ENCODE measurements around the gene WDFY4.

Gene WDFY4

DNA sequence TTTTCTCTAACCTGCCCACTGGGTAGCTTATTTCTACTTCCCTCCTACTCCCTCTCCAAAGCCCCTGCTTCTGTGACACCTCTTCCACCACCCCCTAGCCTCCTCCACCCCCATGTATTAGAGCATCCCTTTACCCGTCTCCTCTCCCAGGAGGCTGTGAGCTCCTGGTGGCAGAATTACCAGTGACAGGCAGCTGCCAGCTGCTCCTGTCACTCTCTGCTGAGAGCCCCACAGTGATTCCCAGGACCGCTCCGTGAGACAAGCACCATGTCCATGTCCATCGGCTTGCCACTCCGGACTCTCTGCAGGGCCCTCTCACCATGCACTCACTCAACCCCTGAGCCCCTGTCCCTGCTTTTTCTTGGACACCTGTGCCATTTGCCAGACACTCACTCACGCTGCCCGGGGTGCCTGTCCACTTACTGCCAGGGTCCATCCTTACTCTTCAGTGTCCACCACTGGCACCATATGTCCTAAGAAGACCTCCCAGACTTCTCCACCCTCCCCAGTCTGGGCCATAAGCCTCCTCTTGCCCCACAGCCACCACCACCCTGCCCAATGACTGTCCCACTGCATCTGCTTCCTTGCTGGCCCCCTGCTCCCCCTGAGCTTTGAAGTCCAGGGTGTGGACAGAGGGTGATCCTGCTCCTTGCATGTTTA, 9.8 kb downstream of the WDFY4 start:
- peaks cover 34% of the 10 kb centered on the region for H3K27me3 ChIP-seq (ENCODE audit: insufficient read depth, low read depth, severe bottlenecking)
- DNase-seq, result no peak
- H3K9me3 ChIP-seq (ENCODE audit: severe bottlenecking), result no peaks in the 10 kb centered on the region
- no peak overlapping the region for H3K4me3 ChIP-seq (ENCODE audit: low read depth, low read length)
- no peak overlapping the region for H3K27ac ChIP-seq
- H3K36me3 ChIP-seq, result no peaks in the 10 kb centered on the region
- TF ChIP-seq, protein P1, sequence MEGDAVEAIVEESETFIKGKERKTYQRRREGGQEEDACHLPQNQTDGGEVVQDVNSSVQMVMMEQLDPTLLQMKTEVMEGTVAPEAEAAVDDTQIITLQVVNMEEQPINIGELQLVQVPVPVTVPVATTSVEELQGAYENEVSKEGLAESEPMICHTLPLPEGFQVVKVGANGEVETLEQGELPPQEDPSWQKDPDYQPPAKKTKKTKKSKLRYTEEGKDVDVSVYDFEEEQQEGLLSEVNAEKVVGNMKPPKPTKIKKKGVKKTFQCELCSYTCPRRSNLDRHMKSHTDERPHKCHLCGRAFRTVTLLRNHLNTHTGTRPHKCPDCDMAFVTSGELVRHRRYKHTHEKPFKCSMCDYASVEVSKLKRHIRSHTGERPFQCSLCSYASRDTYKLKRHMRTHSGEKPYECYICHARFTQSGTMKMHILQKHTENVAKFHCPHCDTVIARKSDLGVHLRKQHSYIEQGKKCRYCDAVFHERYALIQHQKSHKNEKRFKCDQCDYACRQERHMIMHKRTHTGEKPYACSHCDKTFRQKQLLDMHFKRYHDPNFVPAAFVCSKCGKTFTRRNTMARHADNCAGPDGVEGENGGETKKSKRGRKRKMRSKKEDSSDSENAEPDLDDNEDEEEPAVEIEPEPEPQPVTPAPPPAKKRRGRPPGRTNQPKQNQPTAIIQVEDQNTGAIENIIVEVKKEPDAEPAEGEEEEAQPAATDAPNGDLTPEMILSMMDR (IDR thresholded peaks at IDR 0.05; ENCODE audit: low read depth, low read length), result no peak

DNA sequence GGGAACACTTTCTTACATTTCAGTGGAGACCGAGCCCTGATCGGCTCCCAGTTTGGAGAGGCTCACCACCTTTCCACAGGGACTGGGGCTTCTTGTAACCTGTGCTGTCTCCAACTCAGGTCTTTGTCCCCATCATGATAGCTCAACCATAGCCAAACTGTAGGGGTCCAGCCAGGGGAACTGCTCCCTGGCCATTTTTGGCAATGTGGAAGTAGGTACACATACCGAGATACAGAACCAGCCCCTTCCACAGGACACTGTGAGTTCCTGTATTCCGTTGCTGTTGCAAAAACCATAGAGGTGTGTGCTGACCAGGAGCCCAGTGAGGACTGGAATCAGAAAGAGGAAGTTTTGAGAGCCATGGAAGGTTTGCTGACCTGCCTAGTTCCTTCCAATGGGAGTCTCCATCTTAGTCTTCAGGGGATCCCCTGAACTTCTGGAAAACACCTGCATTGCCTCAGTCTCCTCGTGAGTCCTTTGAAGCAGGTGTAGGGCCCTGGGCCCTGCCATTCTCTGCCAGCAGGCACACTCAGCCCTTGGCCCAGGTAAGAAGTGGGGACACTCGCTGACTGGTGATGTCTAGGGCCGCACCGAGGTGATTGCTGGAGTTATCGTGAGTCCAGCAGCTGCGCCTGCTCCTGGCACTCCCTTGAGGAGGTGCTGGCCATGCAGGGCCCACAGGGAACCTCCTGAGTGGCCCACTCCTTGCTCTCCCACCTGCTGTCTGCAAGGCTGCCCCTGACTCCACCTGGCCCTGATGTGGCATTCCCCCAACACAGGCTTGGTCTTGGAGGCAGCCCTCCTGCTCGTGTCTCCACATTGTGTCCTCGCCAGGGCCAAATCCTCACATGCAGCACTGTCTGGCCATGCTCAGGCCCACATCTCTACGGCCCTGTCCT, 11.2 kb downstream of the WDFY4 start:
- TF ChIP-seq, protein P1 (IDR thresholded peaks at IDR 0.05; ENCODE audit: low read depth, low read length), result no peak
- Histone ChIP-seq H3K36me3 (no peaks in the 10 kb centered on the region), H3K9me3 (ENCODE audit: severe bottlenecking) (no peaks in the 10 kb centered on the region), H3K4me3 (ENCODE audit: low read depth, low read length) (no peak overlapping the region), H3K27ac (no peak overlapping the region), H3K27me3 (ENCODE audit: insufficient read depth, low read depth, severe bottlenecking) (peaks cover 24% of the 10 kb centered on the region)
- DNase-seq, result no peak

DNA sequence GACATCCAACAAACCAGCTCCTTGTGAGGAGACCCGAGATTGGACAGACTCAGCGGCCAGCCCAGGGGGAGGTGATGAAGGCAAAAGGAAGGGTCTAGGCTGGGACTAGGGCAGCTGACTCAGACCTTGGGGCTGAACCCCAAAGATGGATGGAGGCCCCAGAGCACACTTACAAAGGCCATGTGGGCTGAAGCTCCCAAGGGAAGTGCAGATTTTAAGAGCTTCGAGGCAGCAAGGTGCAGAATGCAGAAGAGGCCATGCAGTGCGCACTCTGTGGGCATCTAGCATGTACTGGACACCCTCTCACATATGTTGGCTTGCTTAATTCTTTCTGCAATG, 11.8 kb downstream of the WDFY4 start:
- Histone ChIP-seq H3K27me3 (ENCODE audit: insufficient read depth, low read depth, severe bottlenecking) (peaks cover 23% of the 10 kb centered on the region), H3K9me3 (ENCODE audit: severe bottlenecking) (no peaks in the 10 kb centered on the region), H3K4me3 (ENCODE audit: low read depth, low read length) (no peak overlapping the region), H3K36me3 (no peaks in the 10 kb centered on the region), H3K27ac (no peak overlapping the region)
- DNase-seq, result no peak
- TF ChIP-seq, protein P1 (IDR thresholded peaks at IDR 0.05; ENCODE audit: low read depth, low read length), result no peak

DNA sequence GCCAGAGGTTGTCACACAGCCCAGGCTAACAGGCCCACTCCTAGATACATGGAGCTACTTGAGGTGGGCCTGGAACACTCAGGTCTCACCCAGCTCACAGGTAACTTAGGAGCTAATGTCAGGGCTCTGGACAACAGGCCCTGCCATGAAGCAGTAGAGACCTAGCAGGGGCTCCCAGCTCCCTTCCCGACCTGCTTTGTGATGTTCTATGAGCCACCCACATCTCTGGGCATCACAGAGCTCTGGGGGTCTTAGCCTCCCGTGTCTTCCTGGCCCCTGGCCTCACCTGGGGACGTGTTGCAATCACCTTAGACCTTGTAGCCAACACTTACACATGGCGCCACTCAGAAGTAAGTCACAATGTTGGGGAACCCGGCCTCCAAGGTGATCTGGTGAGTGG, 12.4 kb downstream of the WDFY4 start:
- Histone ChIP-seq H3K36me3 (no peaks in the 10 kb centered on the region), H3K27ac (no peak overlapping the region), H3K27me3 (ENCODE audit: insufficient read depth, low read depth, severe bottlenecking) (peaks cover 26% of the 10 kb centered on the region), H3K9me3 (ENCODE audit: severe bottlenecking) (no peaks in the 10 kb centered on the region), H3K4me3 (ENCODE audit: low read depth, low read length) (no peak overlapping the region)
- no peak for DNase-seq
- TF ChIP-seq, protein P1 (IDR thresholded peaks at IDR 0.05; ENCODE audit: low read depth, low read length), result no peak

DNA sequence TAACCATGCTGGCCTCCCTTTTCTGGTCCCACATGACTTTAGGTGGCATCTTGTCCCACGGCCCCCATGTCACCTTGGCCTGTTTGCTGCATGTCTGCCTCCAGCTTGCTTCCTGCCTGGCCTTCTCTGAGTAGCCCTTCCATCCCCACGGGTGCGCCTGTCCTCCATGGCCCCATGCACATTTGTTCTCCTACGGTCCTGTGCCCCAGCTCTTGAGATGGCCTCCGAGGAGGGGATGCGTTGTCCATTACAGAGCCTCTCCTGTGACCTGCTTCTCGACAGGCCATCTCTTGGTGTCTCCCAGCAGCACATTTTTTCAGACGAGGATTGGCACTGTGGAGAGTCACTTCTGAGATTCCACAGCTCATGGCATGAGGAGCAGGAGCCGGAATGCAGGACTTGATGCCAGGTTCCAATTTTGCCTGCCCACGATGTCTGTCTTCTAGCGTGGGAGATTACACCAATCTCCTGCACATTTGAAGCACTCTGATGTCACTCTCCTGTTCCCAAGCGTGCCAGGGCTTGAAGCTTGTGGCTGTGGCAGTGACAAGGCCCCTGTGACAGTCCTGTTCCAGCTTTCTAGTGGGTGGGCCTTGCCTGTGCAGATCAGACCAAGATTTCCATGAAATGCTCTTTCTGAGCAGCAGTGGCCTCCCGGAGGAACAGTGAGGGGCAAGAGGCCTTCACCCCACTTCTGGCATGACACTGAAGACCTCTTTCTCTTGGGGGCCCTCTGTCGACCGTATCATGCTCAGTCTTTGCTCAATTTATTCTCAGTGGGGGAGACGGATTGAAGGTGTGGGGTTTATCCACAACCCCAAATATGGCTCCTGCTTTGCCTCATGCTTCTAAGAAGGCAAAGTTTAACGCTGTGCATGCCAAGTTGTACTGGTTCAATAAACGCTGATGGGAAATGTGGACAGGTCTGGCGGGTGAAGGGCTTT, 13.4 kb downstream of the WDFY4 start:
- Histone ChIP-seq H3K9me3 (ENCODE audit: severe bottlenecking) (no peaks in the 10 kb centered on the region), H3K4me3 (ENCODE audit: low read depth, low read length) (no peak overlapping the region), H3K36me3 (no peaks in the 10 kb centered on the region), H3K27me3 (ENCODE audit: insufficient read depth, low read depth, severe bottlenecking) (peaks cover 30% of the 10 kb centered on the region), H3K27ac (no peak overlapping the region)
- DNase-seq, result no peak
- TF ChIP-seq, protein P1 (IDR thresholded peaks at IDR 0.05; ENCODE audit: low read depth, low read length), result no peak
